SU-DHL-6 (cell line): ENCODE measurements around the gene MLH1.

Experiments
- CTCF ChIP-seq: fragments of 200-600 bp; sonication (generic); IDR thresholded peaks from one replicate; pipeline ENCODE4 v1.5.1; 2017; ENCODE audit warnings: antibody characterized with exemption, mild to moderate bottlenecking, low read length, moderate library complexity; ENCODE audit not compliant: insufficient read depth, poor library complexity, severe bottlenecking
- EZH2phosphoT487 ChIP-seq: fragments of 200-600 bp; sonication (generic), shearing (Covaris generic); conservative IDR thresholded peaks from 2 replicates; pipeline ENCODE4 v1.6.1; 2018; ENCODE audit warnings: mild to moderate bottlenecking, antibody characterized with exemption, low read length, moderate library complexity, mixed read lengths

GRCh38 chr3:37032961-37033360, 39.6 kb downstream of the MLH1 start:
- TF ChIP-seq CTCF (no peak), EZH2phosphoT487 (no peak)
